SK-N-MC (cell line): Measurements from ENCODE around the gene DHDH.
A peak's percentile ranks its signal among the peaks of the same experiment; 100 is the strongest.
"Not testable (repeated sequence)": the region's sequence is repeated elsewhere in the genome, so short reads cannot be mapped to it uniquely, and the experiment has no call there.

Experiments used
- DNase-seq: peaks from one replicate; pipeline ENCODE4 v3.0.0-alpha.2; 2011; ENCODE audit warnings: low read depth, low spot score
- H3K27ac ChIP-seq: fragments of 200-600 bp; sonication (generic); 2 replicates; pipeline ENCODE4 v1.5.1; 2016; ENCODE audit warnings: mixed run types
- H3K36me3 ChIP-seq: fragments of 200-600 bp; sonication (generic); 2 replicates; pipeline ENCODE4 v1.6.1; 2017; ENCODE audit warnings: antibody characterized with exemption, low read length, mixed read lengths; ENCODE audit not compliant: insufficient read depth
- H3K4me3 ChIP-seq: fragments of 200-600 bp; sonication (generic); 2 replicates; pipeline ENCODE4 v1.5.1; 2016
- H3K9ac ChIP-seq: fragments of 200-600 bp; sonication (generic); 2 replicates; pipeline ENCODE4 v1.8.0; 2017; ENCODE audit warnings: mixed run types, mixed read lengths; ENCODE audit not compliant: insufficient read length
- H3K9me3 ChIP-seq: fragments of 200-600 bp; sonication (generic); 2 replicates; pipeline ENCODE4 v1.6.1; 2017; ENCODE audit warnings: low read depth, mild to moderate bottlenecking, antibody characterized with exemption, low read length, moderate library complexity, mixed read lengths
- EZH2 ChIP-seq: fragments of 200-600 bp; sonication (generic); IDR thresholded peaks from one replicate; pipeline ENCODE4 v1.6.1; 2017; ENCODE audit warnings: antibody characterized with exemption
- FOXP2 ChIP-seq: optimal IDR thresholded peaks from 2 replicates; pipeline ENCODE3; 2011; ENCODE audit warnings: mild to moderate bottlenecking, moderate library complexity; ENCODE audit not compliant: insufficient read depth; ENCODE audit errors: extremely low read length, control extremely low read depth
- POLR2AphosphoS5 ChIP-seq: IDR thresholded peaks from 2 replicates; pipeline ENCODE4 v1.6.1; 2012; ENCODE audit warnings: mild to moderate bottlenecking, low read depth, low read length, borderline replicate concordance

DHDH gene

DNA sequence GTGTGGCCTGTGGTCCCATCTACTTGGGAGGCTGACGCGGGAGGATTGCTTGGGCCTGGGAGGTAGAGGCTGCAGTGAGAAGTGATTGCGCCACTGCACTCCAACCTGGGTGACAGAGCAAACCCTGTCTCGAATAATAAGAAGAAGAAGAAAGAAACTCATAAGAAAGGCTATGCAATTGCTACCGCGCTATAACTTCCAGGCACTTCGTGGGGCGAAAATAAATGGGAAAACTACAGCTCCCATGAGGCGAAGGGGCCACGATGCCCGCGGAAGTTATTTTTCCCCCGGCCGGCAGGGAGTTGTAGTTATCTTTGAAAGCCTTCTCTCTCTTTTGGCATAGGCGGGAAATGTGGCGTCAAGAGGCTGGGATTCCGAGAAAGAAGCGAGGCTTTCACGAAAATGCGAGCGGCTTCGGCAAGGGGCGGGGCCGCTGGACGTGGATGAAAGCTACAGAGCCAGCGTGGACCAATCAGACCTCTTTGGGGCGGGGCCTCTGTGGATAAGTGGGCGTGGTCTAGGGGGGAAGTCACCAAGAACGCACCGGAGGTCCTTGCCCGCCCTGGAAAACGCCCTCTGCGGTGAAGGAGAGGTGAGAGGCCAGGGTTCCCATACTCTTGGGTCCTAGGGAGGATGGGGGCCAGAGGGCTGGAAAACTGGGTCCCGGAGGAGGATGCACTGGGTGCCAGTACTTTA, 33.6 kb upstream of the DHDH start, which contains the start of gene NUCB1:
NUCB1 (plus strand) TSS at position 532 of the 696 bp plus-strand sequence. CDS start 485 bp downstream, outside the sequence.
- H3K36me3 ChIP-seq: no peaks in the 10 kb centered on the region; the same call in 1 of the 2 replicates
- TF ChIP-seq EZH2: no peak
- TF ChIP-seq POLR2AphosphoS5: peak; percentile 63; the same call in 1 of the 2 replicates
- peak within 1 kb of the TSS; percentile 92 for H3K4me3 ChIP-seq
- H3K9ac ChIP-seq: peak within 1 kb of the TSS; percentile 87
- peak; percentile 98 for DNase-seq
- H3K9me3 ChIP-seq: no peaks in the 10 kb centered on the region
- H3K27ac ChIP-seq: peak within 1 kb of the TSS; percentile 91

GRCh38 chr19:48900477-48901406, 32.8 kb upstream of the DHDH start:
- Histone ChIP-seq H3K27ac (peak overlapping the region; percentile 46; the same call in 1 of the 2 replicates), H3K9ac (peak overlapping the region; percentile 87), H3K36me3 (no peaks in the 10 kb centered on the region; the same call in 1 of the 2 replicates), H3K4me3 (peak overlapping the region; percentile 92), H3K9me3 (no peaks in the 10 kb centered on the region)
- no peak for DNase-seq
- no peak for TF ChIP-seq FOXP2
- TF ChIP-seq POLR2AphosphoS5: no peak
- TF ChIP-seq EZH2: no peak

DNA sequence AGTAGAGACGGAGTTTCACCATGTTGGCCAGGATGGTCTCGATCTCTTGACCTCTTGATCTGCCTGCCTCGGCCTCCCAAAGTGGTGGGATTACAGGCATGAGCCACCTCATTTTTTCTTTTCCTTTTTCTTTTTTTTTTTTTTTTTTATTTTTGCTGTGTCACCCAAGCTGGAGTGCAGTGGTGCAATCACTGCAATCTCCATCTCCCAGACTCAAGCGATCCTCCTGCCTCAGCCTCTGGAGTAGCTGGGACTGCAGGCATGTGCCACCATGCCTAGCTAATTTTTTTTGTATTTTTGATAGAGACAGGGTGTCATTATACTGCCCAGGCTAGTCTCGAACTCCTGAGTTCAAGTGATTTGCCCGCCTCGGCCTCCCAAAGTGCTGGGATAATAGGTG, 31.2 kb upstream of the DHDH start:
- H3K9ac ChIP-seq, H3K4me3 ChIP-seq: not testable (repeated sequence)

DNA sequence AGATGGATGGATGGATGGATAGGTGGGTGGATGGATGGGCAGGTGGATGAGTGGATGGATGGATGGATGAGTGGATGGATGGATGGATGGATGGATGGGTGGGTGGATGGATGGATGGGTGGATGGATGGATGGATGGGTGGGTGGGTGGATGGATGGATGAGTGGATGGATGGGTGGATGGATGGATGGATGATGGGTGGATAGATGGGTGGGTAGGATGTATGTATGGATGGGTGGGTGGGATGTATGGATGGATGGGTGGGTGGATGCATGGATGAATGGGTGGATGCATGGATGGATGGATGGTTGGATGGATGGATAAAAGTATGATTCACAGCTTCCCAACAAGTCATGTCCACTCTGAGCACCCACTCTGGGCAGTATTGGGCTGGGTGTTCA, 29.7 kb upstream of the DHDH start:
- H3K36me3 ChIP-seq, H3K9ac ChIP-seq, H3K4me3 ChIP-seq, H3K9me3 ChIP-seq, DNase-seq, H3K27ac ChIP-seq: not testable (repeated sequence)

More for the DNA sequence above, 31.2 kb upstream of the DHDH start:
- not testable (repeated sequence) for DNase-seq, H3K27ac ChIP-seq, H3K36me3 ChIP-seq, H3K9me3 ChIP-seq

- Histone ChIP-seq H3K9ac (no peak overlapping the region), H3K9me3 (no peaks in the 10 kb centered on the region), H3K4me3 (no peak overlapping the region), H3K36me3 (peaks cover 4% of the 10 kb centered on the region), H3K27ac (no peak overlapping the region)
- no peak for DNase-seq
- TF ChIP-seq FOXP2 (no peak), EZH2 (no peak), POLR2AphosphoS5 (no peak)
These were observed 27.8 kb upstream of the DHDH start for GRCh38 chr19:48905664-48906063.

DNA sequence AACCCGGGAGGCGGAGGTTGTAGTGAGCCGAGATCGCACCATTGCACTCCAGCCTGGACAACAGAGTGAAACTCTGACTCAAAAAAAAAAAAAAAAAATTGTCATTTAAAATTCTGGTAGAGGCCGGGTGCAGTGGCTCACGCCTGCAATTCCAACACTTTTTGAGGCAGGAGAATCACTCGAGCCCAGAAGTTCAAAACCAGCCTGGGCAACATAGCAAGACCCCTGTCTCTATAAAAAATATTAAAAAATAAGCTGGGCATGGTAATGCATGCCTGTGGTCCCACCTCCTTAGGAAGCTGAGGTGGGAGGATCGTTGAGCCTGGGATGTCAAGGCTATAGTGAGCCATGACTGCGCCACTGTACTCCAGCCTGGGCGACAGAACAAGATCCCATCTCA, 27.2 kb upstream of the DHDH start:
- TF ChIP-seq EZH2: no peak
- TF ChIP-seq POLR2AphosphoS5: no peak
- TF ChIP-seq FOXP2: no peak
- H3K36me3 ChIP-seq: peaks cover 9% of the 10 kb centered on the region

DNA sequence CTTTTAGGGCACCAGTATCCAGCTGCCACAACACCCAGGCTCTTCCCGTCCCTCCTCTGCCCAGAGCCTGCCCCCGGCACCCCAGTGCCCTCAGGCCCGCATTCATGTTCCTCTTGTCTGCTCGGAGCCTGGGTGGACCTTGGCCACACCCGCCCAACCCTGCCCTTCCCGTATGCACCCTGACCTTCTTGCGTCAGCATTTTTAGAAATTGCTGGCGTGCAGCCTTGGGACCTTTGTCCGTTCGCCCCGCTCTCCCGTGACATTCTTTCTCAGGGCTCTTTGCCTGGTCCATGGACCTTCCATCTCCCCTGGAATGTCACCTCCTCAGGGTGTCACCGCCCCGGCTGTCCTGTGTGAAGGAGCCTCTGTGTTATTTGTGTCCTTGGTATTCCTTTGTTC, 25.8 kb upstream of the DHDH start:
- Histone ChIP-seq H3K9ac (no peak overlapping the region), H3K4me3 (no peak overlapping the region), H3K36me3 (peaks cover 14% of the 10 kb centered on the region), H3K27ac (no peak overlapping the region), H3K9me3 (no peaks in the 10 kb centered on the region)
- no peak for DNase-seq
- TF ChIP-seq FOXP2 (no peak), POLR2AphosphoS5 (no peak), EZH2 (no peak)

More for the DNA sequence above, 27.2 kb upstream of the DHDH start:
- Histone ChIP-seq H3K4me3 (no peak overlapping the region), H3K27ac (no peak overlapping the region), H3K9ac (no peak overlapping the region), H3K9me3 (no peaks in the 10 kb centered on the region)
- DNase-seq: no peak

DNA sequence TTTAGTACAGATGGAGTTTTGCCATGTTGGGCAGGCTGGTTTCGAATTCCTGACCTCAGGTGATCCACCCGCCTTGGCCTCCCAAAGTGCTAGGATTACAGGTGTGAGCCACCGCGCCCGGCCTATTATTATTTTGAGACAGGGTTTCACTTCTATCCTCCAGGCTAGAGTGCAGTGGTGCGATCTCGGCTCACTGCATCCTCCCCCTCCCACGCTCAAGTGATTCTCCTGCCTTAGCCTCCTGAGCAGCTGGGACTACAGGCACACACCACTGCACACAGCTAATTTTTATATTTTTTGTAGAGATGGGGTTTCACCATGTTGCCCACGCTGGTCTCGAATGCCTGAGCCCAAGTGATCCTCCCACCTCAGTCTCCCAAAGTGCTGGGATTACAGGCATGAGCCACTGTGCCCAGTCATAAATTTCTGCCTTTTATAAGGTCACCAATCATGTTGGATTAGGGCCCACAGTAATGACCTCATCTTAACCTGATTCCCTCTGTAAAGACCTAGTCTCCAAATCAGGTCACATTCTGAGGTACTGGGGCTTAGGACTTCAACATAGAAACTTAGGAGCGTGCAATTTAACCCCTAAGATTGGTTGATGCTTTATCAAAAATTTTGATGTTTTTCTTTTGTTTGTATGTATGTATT, 23.9 kb upstream of the DHDH start:
- peaks cover 24% of the 10 kb centered on the region for H3K36me3 ChIP-seq
- DNase-seq, H3K4me3 ChIP-seq, H3K9ac ChIP-seq, H3K27ac ChIP-seq, H3K9me3 ChIP-seq: not testable (repeated sequence)
